Inferior parietal cortex (tissue), 1 donor: ENCODE results near the gene LYVE1.
"Not testable (repeated sequence)": the region's sequence is repeated elsewhere in the genome, so short reads cannot be mapped to it uniquely, and the experiment has no call there.

Experiments
- DNase-seq: peaks from one replicate; pipeline ENCODE4 v3.0.0-alpha.2; 2016; ENCODE audit errors: extremely low spot score

Gene LYVE1, protein sequence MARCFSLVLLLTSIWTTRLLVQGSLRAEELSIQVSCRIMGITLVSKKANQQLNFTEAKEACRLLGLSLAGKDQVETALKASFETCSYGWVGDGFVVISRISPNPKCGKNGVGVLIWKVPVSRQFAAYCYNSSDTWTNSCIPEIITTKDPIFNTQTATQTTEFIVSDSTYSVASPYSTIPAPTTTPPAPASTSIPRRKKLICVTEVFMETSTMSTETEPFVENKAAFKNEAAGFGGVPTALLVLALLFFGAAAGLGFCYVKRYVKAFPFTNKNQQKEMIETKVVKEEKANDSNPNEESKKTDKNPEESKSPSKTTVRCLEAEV

DNA sequence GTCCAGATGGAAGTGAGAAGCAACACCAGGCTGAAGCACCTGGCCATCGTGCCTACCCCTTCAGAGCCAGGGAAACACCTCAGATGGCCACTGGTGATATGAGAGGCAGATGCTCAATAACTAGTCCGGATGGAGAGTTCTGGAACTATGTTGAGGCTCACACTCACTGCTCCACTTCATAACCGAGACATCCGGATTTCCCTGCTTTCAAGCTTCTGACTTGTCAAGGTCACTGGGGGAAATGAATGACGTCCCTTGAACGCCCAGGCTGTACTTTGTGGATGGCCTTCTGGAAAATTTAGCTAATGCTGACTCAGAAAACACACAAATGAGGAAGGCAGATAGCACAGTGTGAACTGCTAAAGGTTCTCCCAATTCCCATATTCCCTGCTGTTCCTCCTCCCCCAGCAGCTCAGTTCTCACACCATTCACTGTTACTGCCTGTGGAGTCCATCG lies at the start of gene LYVE1:
Gene LYVE1 (minus strand): TSS at position 180 of the 456 bp plus-strand sequence. CDS start 133 bp downstream, at position 47.
- DNase-seq: no peak

GRCh38 chr11:10617551-10617950 lies 49.1 kb upstream of the LYVE1 start:
- no peak for DNase-seq

DNA sequence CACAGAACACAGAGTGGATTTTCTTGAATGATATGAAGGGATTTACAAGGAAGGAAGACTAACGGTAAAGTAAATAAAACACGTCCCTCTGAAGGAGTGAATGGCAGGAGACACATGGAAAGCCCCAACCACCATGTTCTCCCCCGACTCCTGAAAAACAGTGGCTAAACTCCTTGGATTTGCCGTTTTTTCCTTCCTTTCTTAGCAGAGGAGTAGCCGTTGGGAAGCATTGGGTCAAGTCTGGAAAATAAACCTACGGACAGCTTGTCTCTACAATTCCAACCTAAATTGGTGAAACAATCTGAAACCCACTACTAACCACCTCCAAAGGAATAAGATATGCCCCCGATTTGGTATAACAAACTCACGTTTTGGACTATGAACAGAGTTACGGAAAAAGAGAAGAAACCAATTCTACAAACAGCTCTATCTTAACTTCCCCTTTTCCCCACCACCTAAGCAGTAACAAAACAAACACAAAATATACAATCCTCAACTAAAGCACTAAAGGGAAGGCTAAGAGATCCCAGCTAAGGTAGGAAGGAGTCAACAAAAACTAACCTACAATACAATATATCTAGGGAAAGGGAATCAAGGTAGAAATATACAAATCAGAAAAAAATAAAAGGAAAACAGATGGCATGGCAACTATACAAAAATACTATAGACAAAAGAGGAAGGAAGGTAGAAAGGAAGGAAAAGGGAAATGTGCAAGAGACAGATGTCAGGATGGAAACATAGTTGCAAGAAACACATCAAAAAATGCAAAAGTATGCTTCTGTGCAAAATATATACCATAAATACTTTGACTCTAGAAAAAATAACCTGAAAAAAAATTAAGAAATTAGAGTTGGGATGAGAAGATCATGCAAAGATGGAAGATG lies 43.8 kb upstream of the LYVE1 start:
- DNase-seq: no peak

GRCh38 chr11:10609636-10610035 lies 41.2 kb upstream of the LYVE1 start:
- DNase-seq: no peak

GRCh38 chr11:10608584-10608983 lies 40.1 kb upstream of the LYVE1 start:
- DNase-seq: no peak

GRCh38 chr11:10607462-10608132 lies 39.1 kb upstream of the LYVE1 start:
- no peak for DNase-seq

- DNase-seq: no peak
Measured at GRCh38 chr11:10606536-10607208, 38.2 kb upstream of the LYVE1 start.

DNA sequence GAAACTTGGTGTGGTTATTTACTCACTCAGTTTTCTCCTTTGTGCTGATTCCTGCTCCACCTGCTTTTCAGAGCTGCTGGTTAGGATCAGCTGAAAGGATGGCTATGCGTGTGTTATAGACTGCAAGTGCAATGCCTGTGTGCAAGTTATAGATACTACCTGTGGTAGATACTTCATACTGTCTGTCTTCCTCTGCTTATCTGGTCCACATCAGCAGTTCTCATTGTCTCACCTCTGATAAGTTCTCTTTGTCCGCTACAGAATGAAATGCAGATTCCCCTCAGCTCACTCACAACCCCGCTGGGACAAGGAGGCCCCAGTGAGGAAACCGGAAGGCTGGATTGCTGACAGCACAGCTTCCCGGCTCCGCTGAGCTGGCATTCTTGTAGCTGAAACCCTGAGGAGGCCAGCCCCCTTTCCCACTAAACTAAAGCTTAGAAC lies 37.5 kb upstream of the LYVE1 start:
- DNase-seq: no peak

- no peak for DNase-seq
Measured at GRCh38 chr11:10604798-10605197, 36.3 kb upstream of the LYVE1 start.

GRCh38 chr11:10604340-10604748 lies 35.9 kb upstream of the LYVE1 start:
- no peak for DNase-seq

GRCh38 chr11:10603721-10604297 lies 35.3 kb upstream of the LYVE1 start:
- DNase-seq: no peak

- no peak for DNase-seq
Measured at GRCh38 chr11:10602945-10603344, 34.5 kb upstream of the LYVE1 start.

- no peak for DNase-seq
Measured at GRCh38 chr11:10602366-10602765, 33.9 kb upstream of the LYVE1 start.

DNA sequence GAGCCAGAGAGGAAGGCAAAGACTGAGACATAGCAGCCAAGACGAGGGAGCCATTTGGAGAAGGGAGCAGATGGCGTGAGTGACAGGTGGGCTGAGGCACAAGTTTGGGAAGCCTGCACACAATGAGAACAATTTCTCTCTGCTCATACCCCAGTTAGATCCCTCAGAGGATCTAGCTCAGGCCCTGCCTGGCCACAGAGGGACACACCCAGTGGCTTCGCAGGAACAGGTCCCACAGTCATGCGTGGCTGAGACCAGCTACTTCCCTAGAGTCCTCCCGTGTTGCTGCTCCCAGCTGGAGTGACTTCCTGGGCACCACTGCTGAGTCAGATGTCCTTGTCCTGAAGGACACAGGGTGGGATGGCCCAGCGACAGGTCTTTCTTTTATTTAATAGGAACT lies 33.4 kb upstream of the LYVE1 start:
- no peak for DNase-seq

DNA sequence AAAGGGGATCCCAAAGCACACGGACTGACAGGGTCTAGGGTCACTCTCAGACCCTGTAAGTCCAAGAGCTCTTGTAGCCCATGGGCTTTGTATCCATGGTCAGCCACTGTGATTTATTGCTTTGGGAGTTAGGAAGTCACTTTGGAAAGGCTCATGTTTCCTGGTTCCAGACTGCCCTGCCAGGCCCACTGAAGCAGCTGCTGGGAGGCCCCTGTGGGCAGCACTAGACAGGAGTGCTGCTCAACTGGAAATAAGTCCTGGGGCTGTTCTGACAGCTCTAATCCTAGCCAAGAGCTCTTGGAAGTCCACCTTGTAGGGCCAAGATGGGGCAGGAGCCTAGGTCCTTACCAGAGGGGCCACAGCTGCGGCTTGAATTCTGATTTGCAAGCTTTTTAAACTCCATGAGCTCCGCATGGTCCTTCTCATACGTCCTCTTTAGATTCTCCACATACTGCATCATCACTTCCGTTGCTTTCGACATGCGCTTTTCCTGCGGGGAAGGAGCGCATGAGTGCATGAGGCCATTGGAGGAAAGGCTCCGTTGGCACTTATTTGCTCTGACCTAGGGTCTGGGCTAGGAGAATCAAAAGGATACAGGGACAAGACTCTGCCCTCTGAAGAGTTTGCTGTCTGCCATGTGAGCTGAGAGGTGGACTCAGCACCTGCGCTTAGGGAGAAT lies 32.2 kb upstream of the LYVE1 start:
- no peak for DNase-seq

GRCh38 chr11:10599388-10600175 lies 31.1 kb upstream of the LYVE1 start:
- DNase-seq: no peak

DNA sequence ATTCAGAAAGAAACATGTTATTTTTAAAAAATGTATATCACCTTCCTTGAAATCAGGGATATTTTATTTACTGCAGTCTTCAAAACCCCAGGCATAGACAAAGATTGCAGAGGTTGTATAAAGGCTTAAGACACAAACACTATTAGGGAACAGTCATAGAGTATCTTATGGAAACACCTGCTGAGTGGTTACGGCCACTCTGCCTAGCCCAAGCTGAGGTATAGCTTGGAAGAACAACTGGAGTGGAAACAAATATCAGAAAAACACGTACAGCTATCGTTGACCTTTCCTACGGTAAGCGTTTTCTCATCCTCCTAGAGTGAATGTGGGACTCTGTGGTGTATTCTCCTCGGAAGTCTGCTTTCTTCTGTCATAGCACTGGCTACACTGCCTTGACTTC lies 30.4 kb upstream of the LYVE1 start:
- no peak for DNase-seq

- DNase-seq: no peak
Measured at GRCh38 chr11:10597877-10598351, 29.4 kb upstream of the LYVE1 start.

GRCh38 chr11:10595840-10596239 lies 27.4 kb upstream of the LYVE1 start:
- DNase-seq: not testable (repeated sequence)

DNA sequence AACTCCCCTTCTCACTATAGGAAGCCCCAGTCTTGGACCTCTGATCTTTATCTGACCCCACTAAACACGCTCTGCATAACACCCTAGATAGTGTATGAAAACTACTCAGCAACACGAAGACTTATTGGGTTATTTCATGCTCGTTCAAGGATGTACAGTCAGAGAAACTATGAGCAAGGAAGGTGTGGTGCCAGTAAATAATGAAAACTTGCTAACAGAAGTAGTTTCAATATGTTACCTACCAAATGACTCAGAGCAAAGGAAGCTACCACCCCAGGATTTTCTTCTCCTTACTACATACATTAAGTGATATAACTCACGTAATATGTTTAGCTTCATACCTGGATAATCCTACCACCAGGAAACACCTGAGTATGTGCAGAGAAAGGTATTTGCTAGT lies 25.9 kb upstream of the LYVE1 start:
- DNase-seq: no peak
